NK-92 (cell line): Measurements from ENCODE around the gene AP1G1.
"Not testable (repeated sequence)": the region's sequence is repeated elsewhere in the genome, so short reads cannot be mapped to it uniquely, and the experiment has no call there.

Source experiments
- DNase-seq: peaks from one replicate; lab custom pipeline; 2025; ENCODE audit not compliant: unreplicated experiment; lab: John Stamatoyannopoulos, UW

Gene AP1G1

GRCh38 chr16:71808593-71809459 lies at the start of gene AP1G1:
TSS of gene AP1G1 (minus strand) at chr16:71808834. CDS start at chr16:71789479, 19,355 bp downstream.
- peak; percentile 55 for DNase-seq

- no peak for DNase-seq
Observed at GRCh38 chr16:71855937-71856662, 47.5 kb upstream of the AP1G1 start.

- DNase-seq = no peak
Observed at GRCh38 chr16:71854369-71854948, 45.8 kb upstream of the AP1G1 start.

- no peak for DNase-seq
Observed at GRCh38 chr16:71853413-71853812, 44.8 kb upstream of the AP1G1 start.

GRCh38 chr16:71852561-71852960 lies 43.9 kb upstream of the AP1G1 start:
- no peak for DNase-seq

GRCh38 chr16:71852158-71852557 lies 43.5 kb upstream of the AP1G1 start:
- DNase-seq = no peak

- no peak for DNase-seq
Observed at GRCh38 chr16:71851746-71852145, 43.1 kb upstream of the AP1G1 start.

GRCh38 chr16:71848622-71849021 lies 40.0 kb upstream of the AP1G1 start:
- DNase-seq = no peak

- DNase-seq = no peak
Observed at GRCh38 chr16:71847096-71847495, 38.5 kb upstream of the AP1G1 start.

- DNase-seq = no peak
Observed at GRCh38 chr16:71846431-71846830, 37.8 kb upstream of the AP1G1 start.

GRCh38 chr16:71845639-71846430 lies 37.2 kb upstream of the AP1G1 start, which contains the start of gene ATXN1L:
TSS of gene ATXN1L (plus strand) at chr16:71845976. CDS start at chr16:71849741, 3,765 bp downstream.
- peak; percentile 31 for DNase-seq

- no peak for DNase-seq
Observed at GRCh38 chr16:71843572-71843971, 34.9 kb upstream of the AP1G1 start.

- no peak for DNase-seq
Observed at GRCh38 chr16:71840052-71840451, 31.4 kb upstream of the AP1G1 start.

GRCh38 chr16:71837150-71837549 lies 28.5 kb upstream of the AP1G1 start:
- no peak for DNase-seq

GRCh38 chr16:71834291-71834690 lies 25.7 kb upstream of the AP1G1 start:
- DNase-seq = no peak

GRCh38 chr16:71832112-71832511 lies 23.5 kb upstream of the AP1G1 start:
- DNase-seq = not testable (repeated sequence)

GRCh38 chr16:71831698-71832097 lies 23.1 kb upstream of the AP1G1 start:
- DNase-seq = not testable (repeated sequence)

GRCh38 chr16:71830359-71830758 lies 21.7 kb upstream of the AP1G1 start:
- DNase-seq = no peak

- DNase-seq = no peak
Observed at GRCh38 chr16:71826533-71827017, 17.9 kb upstream of the AP1G1 start.

GRCh38 chr16:71817155-71817500 lies 8.5 kb upstream of the AP1G1 start:
- not testable (repeated sequence) for DNase-seq
